HG03196 (cell line): ENCODE results near the gene C5orf52.
"Not testable (repeated sequence)": the region's sequence is repeated elsewhere in the genome, so short reads cannot be mapped to it uniquely, and the experiment has no call there.

Experiments
- ATAC-seq: cut with Tn5 transposase; IDR thresholded peaks from one replicate; pipeline ENCODE4 v1.9.1; 2021; ENCODE audit not compliant: unreplicated experiment

C5orf52 gene

DNA sequence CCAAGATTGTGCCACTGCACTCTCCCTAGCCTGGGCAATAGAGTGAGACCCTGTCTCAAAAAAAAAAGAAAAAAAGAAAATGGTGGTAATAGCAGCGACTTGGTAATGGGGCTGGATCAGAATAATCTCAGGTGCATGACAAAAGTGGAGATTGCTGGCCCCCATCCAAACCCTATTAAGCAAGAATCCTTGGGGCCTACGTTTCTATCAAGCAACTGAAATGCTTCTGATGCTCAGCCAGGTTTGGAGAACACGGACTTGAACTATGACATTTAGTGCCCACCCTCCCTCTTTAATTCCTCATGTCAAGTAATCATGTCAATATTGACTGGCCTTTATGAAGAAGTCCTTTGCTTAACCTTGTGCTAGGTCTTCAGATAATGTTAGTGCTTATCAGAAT is 6.6 kb downstream of the C5orf52 start:
- no peak for ATAC-seq

DNA sequence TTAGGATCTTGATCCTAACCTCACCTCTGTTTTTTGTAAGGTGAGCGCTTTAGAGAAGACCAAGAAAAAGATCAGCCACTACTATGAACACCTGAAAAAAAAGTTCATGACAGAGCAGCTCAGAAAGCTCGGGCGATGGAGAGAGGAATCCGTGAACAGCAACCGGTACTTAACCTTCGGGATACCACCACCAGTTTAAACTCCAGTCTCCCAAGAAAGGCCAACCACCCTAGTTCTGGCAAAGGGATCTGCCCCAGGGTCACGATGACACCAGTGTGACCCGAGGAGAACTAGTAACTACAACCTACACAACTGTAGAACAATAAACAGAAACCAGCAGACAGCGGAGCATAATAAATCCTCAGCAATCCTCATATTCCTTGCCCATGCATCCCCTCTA is 8.5 kb downstream of the C5orf52 start:
- ATAC-seq, result no peak

DNA sequence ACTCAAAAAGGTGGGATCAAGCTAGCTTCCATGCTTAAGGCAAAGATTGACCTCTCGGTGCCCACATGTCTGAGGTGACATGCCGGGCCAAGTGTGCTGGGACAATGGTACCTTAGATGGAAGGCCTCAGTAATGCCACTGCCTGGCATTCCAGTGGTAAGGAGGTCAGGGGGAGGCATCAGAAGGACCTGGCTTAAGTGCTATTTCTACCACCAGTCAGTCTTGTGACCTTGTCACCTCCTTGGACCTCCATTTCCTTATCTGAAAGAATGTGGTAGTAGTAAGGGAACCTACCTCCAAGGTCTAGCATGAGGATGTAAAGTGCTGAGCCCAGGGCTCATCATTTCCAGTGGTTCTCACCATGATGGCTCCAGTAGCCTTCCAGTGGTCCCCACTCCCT is 8.9 kb downstream of the C5orf52 start:
- no peak for ATAC-seq

DNA sequence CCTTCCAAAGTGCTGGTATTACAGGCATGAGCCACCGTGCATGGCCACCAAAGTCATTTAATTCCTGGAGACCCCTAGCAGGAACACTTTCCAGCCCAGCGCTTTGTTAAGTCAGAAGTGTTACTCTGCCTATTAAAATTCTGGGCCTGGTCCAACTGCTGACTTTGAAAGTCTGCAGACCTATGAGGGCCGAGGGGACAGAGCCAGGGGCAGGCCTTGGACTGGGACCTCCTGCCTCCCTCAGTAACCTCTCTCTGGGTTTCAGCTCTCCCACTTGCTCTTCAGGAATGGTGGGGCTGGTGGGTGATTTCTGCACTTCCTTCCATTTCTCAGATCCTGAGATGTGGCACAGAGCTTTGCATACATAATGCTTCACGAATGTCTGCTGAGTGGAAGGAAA is 9.7 kb downstream of the C5orf52 start:
- no peak for ATAC-seq

DNA sequence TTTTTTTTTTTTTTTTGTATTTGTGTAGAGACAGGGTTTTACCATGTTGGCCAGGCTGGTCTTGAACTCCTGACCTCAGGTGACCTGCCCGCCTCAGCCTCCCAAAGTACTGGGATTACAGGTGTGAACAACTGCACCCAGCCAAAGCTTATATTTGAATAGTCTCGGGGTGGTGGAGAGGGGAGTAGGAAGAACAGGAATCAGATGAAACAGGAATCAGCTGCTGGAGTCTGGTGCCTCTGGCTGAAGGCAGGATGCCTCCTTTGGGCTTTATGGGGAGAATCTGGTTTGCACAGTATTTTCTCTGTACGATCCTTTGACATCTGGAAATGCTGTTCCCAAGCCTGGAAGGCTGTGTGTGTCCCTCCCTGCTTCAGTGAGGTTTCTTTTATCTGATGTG is 10.9 kb downstream of the C5orf52 start:
- ATAC-seq, result no peak

DNA sequence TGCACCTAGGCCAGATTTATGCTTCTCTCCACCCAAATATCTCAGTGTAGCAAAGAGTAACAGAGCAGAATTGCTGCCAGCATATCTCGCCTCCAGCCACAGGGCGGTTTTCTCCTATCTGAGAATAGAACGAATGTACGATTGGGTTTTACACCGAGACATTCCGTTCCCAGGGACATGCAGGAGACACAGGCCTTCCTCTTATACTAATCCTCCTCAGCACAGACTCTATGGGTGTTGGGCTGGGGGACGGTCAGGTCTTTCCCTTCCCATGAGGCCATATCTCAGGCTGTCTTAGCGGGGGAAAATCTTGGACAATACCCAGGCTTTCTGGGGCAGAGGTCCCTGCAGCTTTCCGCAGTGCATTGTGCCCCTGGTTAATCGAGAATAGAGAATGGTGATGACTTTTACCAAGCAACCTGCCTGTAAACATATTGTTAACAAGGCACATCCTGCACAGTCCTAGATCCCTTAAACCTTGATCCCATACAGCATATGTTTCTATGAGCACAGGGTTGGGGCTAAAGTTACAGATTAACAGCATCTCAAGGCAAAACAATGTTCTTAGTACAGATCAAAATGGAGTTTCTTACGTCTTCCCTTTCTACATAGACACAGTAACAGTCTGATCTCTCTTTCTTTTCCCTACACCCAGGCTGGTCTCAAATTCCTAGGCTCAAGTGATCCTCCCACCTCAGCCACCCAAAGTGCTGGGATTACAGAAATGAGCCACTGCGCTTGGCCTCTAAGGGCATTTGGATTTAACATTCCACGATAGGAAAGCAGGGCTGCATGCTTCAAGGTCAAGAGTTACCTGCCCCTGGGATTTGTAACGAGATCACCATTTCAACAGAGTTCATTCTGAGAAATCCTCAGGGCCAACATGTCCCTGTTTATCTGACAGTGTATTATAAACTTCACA is 15.2 kb downstream of the C5orf52 start:
- not testable (repeated sequence) for ATAC-seq

DNA sequence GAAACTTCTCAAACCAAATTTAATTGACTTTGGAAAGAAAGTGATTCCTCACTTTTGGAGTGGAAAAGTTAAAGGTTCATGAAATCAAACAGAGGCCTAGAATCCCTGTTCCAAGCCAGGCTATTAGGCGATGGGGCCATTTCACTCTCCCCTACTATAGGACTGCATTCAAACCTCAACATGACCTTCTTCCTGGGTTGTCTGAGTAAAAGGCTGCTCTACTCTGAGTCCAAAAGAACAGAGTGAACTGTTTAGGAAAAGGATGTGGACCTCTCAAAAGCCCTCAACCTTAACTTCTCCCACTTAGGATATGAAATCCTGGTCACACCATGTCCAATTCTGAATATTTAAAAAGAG is 15.8 kb downstream of the C5orf52 start:
- ATAC-seq, result no peak

DNA sequence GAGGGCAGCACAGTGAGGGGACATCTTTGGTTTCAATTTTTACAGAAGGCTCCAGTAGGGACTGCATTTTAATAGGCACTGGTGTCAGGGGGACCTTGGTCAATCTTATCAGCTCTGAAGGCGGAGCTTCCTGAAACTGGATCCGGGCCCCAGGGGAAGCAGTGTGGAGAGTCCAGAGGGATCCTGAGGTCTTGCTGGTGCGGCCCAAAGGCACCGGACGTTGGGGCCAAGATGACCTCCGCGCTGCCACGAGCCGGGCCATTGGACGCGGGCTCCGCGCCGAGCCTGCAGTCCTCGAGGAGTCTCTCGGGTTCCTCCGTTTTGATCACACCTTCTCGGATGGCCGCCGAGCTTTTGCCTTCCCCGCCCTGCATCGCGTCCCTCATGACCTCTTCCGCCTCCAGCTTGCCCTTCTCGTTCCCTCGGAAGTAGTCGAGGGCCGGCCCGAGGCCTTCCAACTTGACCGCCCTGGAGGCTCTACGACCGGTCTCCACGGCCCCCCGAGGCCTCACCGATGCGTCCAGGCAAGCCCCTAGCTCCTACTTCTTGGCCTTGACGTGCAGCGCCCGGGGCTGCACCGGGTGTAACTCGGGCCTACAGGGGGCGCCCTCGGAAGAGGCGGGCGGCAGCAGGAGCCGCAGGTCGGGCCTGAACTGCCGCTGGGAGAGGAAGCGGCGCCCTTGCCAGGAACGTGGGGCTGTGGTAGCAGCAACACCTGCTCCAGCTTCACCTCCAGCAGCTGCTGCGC is 18.8 kb downstream of the C5orf52 start:
- ATAC-seq, result no peak

DNA sequence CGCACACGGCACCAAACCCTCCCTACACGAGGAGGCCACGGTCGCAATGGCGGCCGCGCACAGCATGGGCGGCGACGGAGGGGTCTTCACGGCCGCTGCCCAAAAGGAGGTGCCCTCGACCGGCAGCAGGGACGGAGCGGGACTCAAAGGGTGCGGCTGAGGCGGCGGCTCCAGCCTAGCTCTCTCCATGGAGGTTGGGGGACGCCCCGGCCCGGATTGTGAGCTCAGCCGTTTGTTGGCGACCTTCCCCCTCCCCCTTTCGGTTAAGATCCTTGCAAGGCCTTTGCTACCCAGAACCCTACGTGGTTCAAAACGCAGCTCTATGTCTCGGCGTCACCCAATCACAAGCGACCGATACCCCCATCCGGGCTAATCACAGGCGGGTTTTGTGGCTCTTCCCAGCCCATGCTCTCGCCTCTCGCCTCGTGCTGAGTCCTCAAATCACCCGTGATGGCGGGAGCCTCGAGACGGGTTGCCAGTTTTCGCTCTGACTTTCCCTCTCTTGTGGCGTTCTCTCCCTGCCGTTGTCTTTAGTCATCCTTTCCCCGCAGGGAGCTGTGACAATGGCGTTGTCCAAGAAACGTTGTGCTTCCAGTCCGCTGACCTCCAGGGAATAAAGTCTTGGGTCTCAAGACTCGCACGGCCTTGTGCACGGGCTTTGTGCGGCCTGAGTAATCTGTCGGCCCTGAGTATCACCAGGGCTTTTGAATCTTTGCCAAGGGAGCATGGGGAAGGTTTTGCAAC is 19.5 kb downstream of the C5orf52 start:
- ATAC-seq, result no peak

DNA sequence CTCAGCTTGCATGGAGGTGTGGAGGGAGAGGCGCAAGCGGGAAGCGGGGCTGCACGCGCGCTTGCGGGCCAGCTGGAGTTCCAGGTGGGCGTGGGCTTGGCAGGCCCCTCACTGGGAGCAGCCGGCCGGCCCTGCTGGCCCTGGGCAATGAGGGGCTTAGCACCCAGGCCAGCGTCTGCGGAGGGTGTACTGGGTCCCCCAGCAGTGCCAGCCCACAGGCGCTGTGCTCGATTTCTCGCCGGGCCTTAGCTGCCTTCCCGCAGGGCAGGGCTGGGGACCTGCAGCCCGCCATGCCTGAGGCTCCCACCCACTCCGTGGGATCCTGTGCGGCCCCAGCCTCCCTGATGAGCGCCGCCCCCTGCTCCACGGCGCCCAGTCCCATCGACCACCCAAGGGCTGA is 22.5 kb downstream of the C5orf52 start:
- ATAC-seq, result not testable (repeated sequence)

DNA sequence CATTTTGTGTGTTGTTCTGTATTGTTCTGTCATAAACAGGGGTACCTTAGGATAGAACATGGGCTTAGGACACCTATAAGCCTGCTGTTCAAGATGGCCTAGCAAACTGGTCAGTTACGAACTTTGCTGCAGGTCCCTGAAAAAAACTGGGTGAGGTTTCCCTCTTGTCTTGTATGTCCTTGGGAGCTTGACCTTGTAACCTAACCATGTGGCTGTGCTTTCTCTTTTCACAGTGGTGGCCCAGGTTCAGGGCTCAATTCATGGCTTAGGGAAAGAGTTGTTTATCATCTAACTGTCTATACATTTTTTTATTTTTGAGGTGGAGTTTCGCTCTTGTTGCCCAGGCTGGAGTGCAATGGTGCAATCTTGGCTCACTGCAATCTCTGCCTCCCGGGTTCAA is 24.8 kb downstream of the C5orf52 start:
- not testable (repeated sequence) for ATAC-seq

DNA sequence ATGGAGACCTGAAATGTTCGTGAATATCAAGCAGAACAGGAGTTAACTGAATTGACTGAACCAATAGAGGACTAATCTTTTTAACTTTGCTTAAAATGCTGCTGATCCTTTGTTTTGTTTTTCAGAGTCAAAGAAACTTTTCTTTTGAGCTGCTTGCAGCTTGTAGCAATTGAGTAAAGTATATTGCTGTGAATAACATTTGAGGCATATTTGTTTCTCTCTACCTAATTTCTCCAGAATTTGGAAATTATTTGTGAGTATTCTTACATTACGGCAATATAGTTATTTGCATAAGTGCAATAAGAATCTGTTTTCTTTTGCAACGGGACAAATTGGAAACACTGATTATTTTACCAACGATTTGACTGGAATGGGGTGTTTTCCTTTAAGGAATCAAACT is 27.3 kb downstream of the C5orf52 start:
- not testable (repeated sequence) for ATAC-seq

DNA sequence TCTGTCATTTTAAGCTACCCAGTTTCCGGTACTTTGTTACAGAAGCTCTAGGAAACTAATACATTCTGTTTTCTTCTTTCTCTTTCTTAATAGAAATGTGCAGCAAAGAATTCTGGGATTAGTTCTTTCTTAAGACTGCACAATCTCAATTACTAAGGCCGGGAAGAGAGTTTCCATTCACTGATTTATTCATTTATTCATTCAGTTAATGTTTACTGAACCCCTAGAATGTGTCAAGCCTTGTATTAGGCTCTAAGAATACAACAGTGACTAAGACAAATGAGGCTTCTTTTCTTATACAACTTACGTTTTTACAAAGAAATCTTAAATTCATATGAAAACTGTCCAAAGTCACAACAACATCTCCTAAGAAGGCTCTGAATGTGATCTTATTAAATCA is 32.4 kb downstream of the C5orf52 start:
- ATAC-seq, result no peak

DNA sequence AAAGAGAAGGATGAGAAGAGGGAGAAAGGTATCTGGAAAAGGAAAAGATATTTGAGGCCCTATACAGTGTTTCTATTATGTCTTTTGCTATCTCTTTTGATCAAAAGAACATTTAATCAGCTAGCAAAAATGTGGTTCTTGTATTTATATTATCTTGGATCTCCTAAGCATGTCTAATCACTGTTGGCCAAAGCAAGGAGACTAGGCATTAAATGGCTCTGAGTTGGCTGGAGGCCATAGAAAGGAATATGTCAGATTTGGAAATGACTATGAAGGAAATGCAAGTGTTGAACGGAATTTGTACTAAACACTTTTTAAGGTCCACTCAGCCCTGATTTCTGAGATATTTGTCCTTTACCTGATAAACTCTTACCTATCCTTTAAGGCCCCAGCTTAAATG is 37.5 kb downstream of the C5orf52 start:
- ATAC-seq, result no peak

DNA sequence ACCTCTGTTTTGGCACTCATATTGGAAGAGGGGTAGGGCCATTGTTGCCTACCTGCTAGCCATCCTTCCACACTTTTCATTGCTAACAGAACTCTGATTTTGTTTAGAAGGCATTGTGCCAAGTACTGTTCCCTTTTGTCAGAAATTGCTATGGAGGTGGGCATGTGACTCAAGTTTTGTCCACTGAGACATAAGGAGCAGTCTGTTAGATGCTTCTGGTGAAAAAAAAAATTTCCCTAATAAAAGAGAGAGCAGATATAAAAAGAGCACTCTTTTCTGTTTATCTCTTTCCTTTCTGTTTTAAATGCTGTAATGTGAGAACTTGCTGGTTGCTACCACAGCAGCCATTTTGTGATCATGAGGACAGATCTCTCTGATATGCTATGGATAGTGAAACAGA is 38.0 kb downstream of the C5orf52 start:
- no peak for ATAC-seq

DNA sequence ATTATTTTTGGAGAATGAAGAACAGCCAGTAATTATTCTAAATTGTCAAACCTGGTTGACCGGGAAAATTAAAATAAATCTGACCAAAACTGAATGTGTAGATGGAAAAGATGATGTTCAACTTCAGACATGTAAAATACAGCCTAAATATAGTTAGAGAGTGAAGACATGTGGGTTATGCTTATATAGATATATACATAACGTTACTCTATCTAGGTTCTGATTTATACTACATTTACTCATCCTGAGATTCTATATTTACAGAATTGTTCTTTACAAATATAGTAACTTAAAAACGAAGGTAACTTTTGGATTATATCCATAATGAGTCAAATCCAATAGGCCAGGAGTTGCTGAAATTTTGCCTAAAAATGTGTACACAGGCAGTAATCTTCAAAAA is 39.1 kb downstream of the C5orf52 start:
- no peak for ATAC-seq

DNA sequence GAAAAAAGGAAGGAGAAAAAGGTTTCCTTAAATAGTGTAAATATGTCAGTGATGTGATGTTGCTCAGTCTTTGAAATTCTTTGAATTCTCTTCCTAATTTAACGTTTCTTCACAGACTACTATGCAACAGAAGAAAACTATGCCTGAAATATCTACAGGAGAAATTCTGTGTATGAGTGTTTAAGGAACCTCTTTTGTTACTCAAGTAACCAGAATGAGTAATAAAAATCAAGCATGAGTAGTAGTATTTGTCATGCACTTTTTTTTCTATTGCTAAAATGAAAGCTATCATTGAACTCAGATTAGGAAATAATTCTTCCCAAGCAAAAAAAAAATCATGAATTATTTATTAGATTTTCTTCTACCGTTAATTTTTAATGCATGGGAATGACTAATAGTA is 39.5 kb downstream of the C5orf52 start:
- ATAC-seq, result no peak

DNA sequence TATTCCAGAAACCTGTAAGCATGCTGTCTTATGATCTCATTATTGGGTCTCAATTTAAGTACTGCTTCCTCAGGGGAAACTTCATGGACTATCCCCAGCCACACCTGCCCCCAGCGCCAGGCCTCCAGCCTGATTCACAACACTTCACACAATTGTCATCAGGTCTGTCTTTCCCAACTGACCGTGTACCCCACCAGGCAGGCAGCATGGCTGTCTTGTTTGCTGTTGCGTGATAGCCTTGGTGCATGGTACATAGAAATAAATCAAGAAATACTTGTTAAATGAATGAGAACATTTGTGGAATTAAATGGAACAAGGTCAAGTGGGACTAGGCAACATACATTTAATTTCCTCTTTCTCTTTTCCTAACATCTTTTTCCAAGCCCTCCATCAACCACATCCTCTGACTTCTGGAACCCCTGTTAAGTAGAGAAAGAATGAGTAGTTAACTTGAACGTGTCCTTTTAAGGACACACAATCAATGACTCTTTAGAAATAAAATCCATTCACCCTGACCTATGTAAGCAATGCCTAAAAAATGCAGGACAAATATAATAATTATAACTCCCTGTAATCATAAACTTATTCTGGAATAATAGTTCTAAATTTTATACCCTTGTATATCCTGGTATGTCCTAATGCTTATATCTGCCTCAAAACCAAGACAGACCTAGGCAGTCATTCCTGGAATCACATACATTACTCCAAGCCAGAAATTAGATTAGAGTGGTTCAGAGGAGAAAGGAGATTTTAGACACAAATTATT is 42.7 kb downstream of the C5orf52 start:
- no peak for ATAC-seq

DNA sequence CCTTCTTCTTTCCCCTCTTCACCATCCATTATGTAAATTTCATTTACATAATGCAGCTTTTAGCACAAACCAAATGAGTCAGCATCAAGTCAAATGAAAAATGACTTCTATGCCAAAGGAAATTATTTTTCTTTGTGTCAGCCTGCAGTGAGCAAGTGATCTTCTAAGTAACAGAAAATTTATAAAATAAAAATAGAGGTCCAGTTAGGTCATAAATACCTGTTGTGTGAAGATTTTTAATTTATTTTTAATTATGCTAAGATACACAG is 43.2 kb downstream of the C5orf52 start:
- ATAC-seq, result no peak

DNA sequence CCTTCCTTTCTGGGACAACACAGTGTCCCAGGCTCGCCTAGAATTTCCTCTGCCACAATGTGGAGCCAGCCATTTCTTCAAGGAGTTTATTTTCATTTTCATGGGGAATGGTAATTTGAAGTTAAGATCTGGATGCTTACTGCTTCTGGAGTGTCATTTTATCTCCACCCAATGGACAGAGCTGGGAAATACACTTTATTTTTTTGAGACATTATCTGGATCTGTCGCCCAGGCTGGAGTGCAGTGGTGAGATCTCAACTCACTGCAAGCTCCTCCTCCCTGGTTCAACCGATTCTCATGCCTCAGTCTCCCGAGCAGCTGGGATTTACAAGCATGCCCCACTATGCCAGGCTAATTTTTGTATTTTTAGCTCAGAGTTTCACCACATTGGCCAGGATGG is 47.2 kb downstream of the C5orf52 start:
- no peak for ATAC-seq

DNA sequence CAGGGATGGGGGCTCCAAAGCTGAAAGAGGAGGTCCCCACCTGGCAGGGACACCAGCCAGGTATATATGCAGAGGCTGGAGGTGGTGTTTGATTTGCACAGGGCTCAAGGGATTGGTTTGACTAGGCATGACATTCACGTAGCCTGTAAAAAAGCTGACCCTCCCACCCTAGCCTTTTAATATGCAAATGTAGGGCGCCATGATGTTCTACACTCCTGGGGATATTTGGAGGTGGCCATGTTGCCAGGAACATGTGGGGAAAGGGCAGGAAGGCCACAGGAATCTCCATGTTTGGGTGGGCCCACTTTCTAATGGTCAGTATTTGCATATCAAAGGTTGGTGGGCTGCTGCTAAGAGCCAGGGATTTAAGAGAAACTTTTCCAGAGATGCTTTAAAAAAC is 47.9 kb downstream of the C5orf52 start:
- no peak for ATAC-seq
